Astrocyte (in vitro differentiated cells and primary cell): ENCODE data around the gene SCART1.

ENCODE experiments used
- CTCF ChIP-seq: IDR thresholded peaks from 2 replicates; pipeline ENCODE4 v1.5.1; 2011; ENCODE audit warnings: low read depth, mild to moderate bottlenecking, inconsistent platforms, low read length, moderate library complexity; ENCODE audit not compliant: insufficient read depth
- EZH2 ChIP-seq: IDR thresholded peaks from 2 replicates; pipeline ENCODE4 v1.6.1; 2012; ENCODE audit warnings: mild to moderate bottlenecking, low read length, inconsistent platforms; ENCODE audit not compliant: insufficient read depth

GRCh38 chr10:133467286-133467911, 13.7 kb downstream of the SCART1 start:
- TF ChIP-seq CTCF = no peak
- no peak for TF ChIP-seq EZH2
